HCT116 (cell line): ENCODE measurements around the gene GRAMD4. TPM values are rescaled to one million over a fixed set of nuclear protein-coding genes. Genes with fewer than 3 reads are reported as not detected.

Experiments used
- ATAC-seq: fragments of 200-7000 bp; cut with Tn5 transposase; 2 replicates; pipeline ENCODE4 v1.9.1; 2020; ENCODE audit warnings: mild to moderate bottlenecking, moderate library complexity
- BruUV-seq: library from RNA; stranded (reverse); fragments of 400-500 nt; replicated peaks from 2 replicates; lab custom pipeline; 2021; lab: Mats Ljungman, UMichigan
- CTCF ChIA-PET: fragments of 300-600 bp; sonication (Branson Sonifier 250); formaldehyde crosslinking; loops from one replicate; lab custom pipeline; 2021; ENCODE audit warnings: antibody characterized with exemption; lab: Charles Lee
- POLR2A ChIA-PET: fragments of 300-600, 350-600 bp; sonication (Branson Sonifier 250); formaldehyde crosslinking; loops from one replicate; lab custom pipeline; 2021; ENCODE audit warnings: antibody characterized with exemption; lab: Charles Lee
- RAD21 ChIA-PET, 2 experiments: fragments of 300-600 bp; sonication (Branson Sonifier 250); formaldehyde crosslinking; loops; one replicate each; lab custom pipeline; 2023; ENCODE audit warnings: low total read pairs in 2 of 2; ENCODE audit not compliant: uncharacterized antibody in 2 of 2, unreplicated experiment in 2 of 2, low non-redundant PET in 1 of 2; lab: Charles Lee
- DNase-seq: peaks from one replicate; pipeline ENCODE4 v3.0.0-alpha.2; 2010; ENCODE audit warnings: low read depth, low spot score
- H2AFZ ChIP-seq: fragments of 200-600 bp; shearing (Covaris generic), sonication (generic); 2 replicates; pipeline ENCODE4 v1.6.1; 2017; ENCODE audit warnings: low read depth, mixed run types, mixed read lengths, antibody characterized with exemption, low read length; ENCODE audit not compliant: poor library complexity, severe bottlenecking
- H3K27ac ChIP-seq: 2 replicates; pipeline ENCODE4 v1.5.1; 2012; ENCODE audit warnings: low read depth, low read length
- H3K27me3 ChIP-seq: fragments of 200-600 bp; sonication (generic); 2 replicates; pipeline ENCODE4 v1.6.1; 2016; ENCODE audit warnings: mixed run types, low read length, mixed read lengths; ENCODE audit not compliant: insufficient read depth
- H3K36me3 ChIP-seq, 2 experiments: fragments of 200-500 bp in 1 of 2; fragments of 200-600 bp in 1 of 2; sonication (Bioruptor generic) in 1 of 2; sonication (generic) in 1 of 2; 2 replicates each; pipeline versions ENCODE4 v1.5.1 to v1.6.1; 2014 to 2016; ENCODE audit warnings: low read length in 2 of 2, inconsistent platforms in 1 of 2, mixed read lengths in 1 of 2, mixed run types in 1 of 2; ENCODE audit not compliant: insufficient read depth in 2 of 2, control insufficient read depth in 1 of 2
- H3K4me1 ChIP-seq, 2 experiments: fragments of 200-600 bp in 1 of 2; sonication (generic) in 1 of 2; 2 replicates each; pipeline versions ENCODE4 v1.5.1 to v1.6.1; 2012 to 2017; ENCODE audit warnings: low read length in 2 of 2, inconsistent platforms in 1 of 2, mild to moderate bottlenecking in 1 of 2, mixed read lengths in 1 of 2, mixed run types in 1 of 2, moderate library complexity in 1 of 2; ENCODE audit not compliant: insufficient read depth in 2 of 2, control insufficient read depth in 1 of 2
- H3K4me2 ChIP-seq: fragments of 200-600 bp; sonication (generic); 2 replicates; pipeline ENCODE4 v1.6.1; 2017; ENCODE audit warnings: mixed run types, low read length, mixed read lengths
- H3K4me3 ChIP-seq, 2 experiments: fragments of 200-600 bp in 1 of 2; sonication (generic) in 1 of 2; replicated peaks in 1 of 2; 2 replicates each; pipeline ENCODE4 v1.5.1; 2011 to 2016; ENCODE audit warnings: low read length in 2 of 2, control low read depth in 1 of 2, low read depth in 1 of 2, mild to moderate bottlenecking in 1 of 2, mixed read lengths in 1 of 2, mixed run types in 1 of 2
- H3K79me2 ChIP-seq: fragments of 200-600 bp; sonication (generic); 2 replicates; pipeline ENCODE4 v1.6.1; 2017; ENCODE audit warnings: mild to moderate bottlenecking, mixed run types, low read length, moderate library complexity, mixed read lengths; ENCODE audit not compliant: insufficient read depth
- H3K9ac ChIP-seq: fragments of 200-600 bp; sonication (generic); 2 replicates; pipeline ENCODE4 v1.6.1; 2016; ENCODE audit warnings: low read length, mixed read lengths
- H3K9me2 ChIP-seq: fragments of 200-600 bp; sonication (generic), shearing (Covaris generic); 2 replicates; pipeline ENCODE4 v1.6.1; 2017; ENCODE audit warnings: mixed run types, mild to moderate bottlenecking, moderate library complexity; ENCODE audit not compliant: insufficient read depth
- H3K9me3 ChIP-seq, 2 experiments: fragments of 200-500 bp in 1 of 2; fragments of 200-600 bp in 1 of 2; sonication (Bioruptor generic) in 1 of 2; sonication (generic) in 1 of 2; 2 replicates each; pipeline ENCODE4 v1.6.1; 2014 to 2017; ENCODE audit warnings: low read length in 2 of 2, mixed read lengths in 2 of 2, inconsistent platforms in 1 of 2, low read depth in 1 of 2, mild to moderate bottlenecking in 1 of 2, mixed run types in 1 of 2, moderate library complexity in 1 of 2; ENCODE audit not compliant: control insufficient read depth in 1 of 2, insufficient read depth in 1 of 2
- H4K20me1 ChIP-seq: fragments of 200-600 bp; sonication (generic), shearing (Covaris generic); 2 replicates; pipeline ENCODE4 v1.6.1; 2017; ENCODE audit warnings: mixed run types, mild to moderate bottlenecking, moderate library complexity; ENCODE audit not compliant: insufficient read depth
- CBX3 ChIP-seq: IDR thresholded peaks from 2 replicates; pipeline ENCODE4 v1.6.1; 2012; ENCODE audit warnings: low read depth
- CEBPB ChIP-seq: IDR thresholded peaks from 2 replicates; pipeline ENCODE4 v1.6.1; 2012; ENCODE audit warnings: low read depth
- EZH2 ChIP-seq: fragments of 200-600 bp; sonication (generic); IDR thresholded peaks from 2 replicates; pipeline ENCODE4 v1.6.1; 2017; ENCODE audit warnings: antibody characterized with exemption, mixed run types
- POLR2AphosphoS5 ChIP-seq: IDR thresholded peaks from 2 replicates; pipeline ENCODE4 v1.6.1; 2011; ENCODE audit warnings: mild to moderate bottlenecking, low read depth, low read length, moderate library complexity
- YY1 ChIP-seq: IDR thresholded peaks from 2 replicates; pipeline ENCODE4 v1.6.1; 2011; ENCODE audit warnings: low read length, low read depth, moderate library complexity, mild to moderate bottlenecking; ENCODE audit not compliant: insufficient replicate concordance; ENCODE audit errors: extremely low read depth
- ZFX ChIP-seq: fragments of 450-650 bp; IDR thresholded peaks from 2 replicates; pipeline ENCODE4 v1.6.1; 2017
- intact Hi-C: fragments of 100-400 bp; cut with micrococcal nuclease; formaldehyde crosslinking; loops from 2 replicates; pipeline ENCODE4 v1.10.0; 2022
- total RNA-seq: library from RNA; stranded (reverse); gene quantifications from one replicate; pipeline ENCODE4 v1.2.1, GENCODE V29; 2021; ENCODE audit not compliant: unreplicated experiment
- TF ChIP-seq, protein P1 (sequence below): IDR thresholded peaks from 2 replicates; pipeline ENCODE4 v1.6.1; 2012
- TF ChIP-seq, protein P2 (sequence below): IDR thresholded peaks from 2 replicates; pipeline ENCODE4 v1.6.1; 2012
- TF ChIP-seq, protein P3 (sequence below): IDR thresholded peaks from 2 replicates; pipeline ENCODE4 v1.6.1; 2012; ENCODE audit warnings: low read depth

Gene GRAMD4
- total RNA-seq, 1 experiment from 2014 or later, result 25.8 TPM

DNA sequence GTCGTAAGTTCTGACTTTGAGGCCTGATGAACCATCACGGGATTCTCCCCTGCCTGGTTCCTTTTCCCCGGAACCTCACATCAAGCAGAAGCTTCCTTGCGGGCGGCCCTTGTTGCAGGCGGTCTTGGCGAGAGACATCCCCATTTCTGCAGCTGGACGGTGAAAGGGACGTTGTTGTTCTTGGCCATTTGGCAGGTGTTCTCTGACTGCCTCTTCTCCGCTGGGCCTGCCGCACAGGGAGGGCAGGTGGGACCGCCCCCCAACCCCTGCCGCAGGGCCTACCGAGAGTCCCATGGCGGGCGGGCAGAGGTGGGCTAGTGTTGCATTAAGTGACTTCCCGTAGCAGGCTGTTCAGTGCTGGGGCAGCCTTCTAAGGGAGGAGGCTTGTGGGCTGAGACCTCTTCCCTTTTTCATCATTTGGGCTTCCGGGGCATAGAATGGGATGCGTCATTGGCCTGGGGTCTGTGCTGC lies 26.9 kb upstream of the GRAMD4 start:
- ATAC-seq (no peak), DNase-seq (no peak)
- no TSS peak for BruUV-seq
- H3K27ac ChIP-seq, result no peak overlapping the region
- H3K9ac ChIP-seq, result no peak overlapping the region
- ChIA-PET CTCF (no interaction called here), RAD21 (no interaction called here), POLR2A (no interaction called here)
- H3K9me3 ChIP-seq, result no peaks in the 10 kb centered on the region
- H3K4me3 ChIP-seq, result no peak overlapping the region
- no peaks in the 10 kb centered on the region for H3K79me2 ChIP-seq
- H3K4me2 ChIP-seq, result no peak overlapping the region
- no peaks in the 10 kb centered on the region for H3K36me3 ChIP-seq
- peaks cover 20 to 23% of the 10 kb centered on the region in 2 experiments for H3K4me1 ChIP-seq
- TF ChIP-seq POLR2AphosphoS5 (no peak), EZH2 (no peak), CEBPB (no peak), CBX3 (no peak), ZFX (no peak), YY1 (no peak)
- TF ChIP-seq, protein P1, sequence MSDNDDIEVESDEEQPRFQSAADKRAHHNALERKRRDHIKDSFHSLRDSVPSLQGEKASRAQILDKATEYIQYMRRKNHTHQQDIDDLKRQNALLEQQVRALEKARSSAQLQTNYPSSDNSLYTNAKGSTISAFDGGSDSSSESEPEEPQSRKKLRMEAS, result no peak
- TF ChIP-seq, protein P2, sequence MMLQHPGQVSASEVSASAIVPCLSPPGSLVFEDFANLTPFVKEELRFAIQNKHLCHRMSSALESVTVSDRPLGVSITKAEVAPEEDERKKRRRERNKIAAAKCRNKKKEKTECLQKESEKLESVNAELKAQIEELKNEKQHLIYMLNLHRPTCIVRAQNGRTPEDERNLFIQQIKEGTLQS, result no peak
- TF ChIP-seq, protein P3, sequence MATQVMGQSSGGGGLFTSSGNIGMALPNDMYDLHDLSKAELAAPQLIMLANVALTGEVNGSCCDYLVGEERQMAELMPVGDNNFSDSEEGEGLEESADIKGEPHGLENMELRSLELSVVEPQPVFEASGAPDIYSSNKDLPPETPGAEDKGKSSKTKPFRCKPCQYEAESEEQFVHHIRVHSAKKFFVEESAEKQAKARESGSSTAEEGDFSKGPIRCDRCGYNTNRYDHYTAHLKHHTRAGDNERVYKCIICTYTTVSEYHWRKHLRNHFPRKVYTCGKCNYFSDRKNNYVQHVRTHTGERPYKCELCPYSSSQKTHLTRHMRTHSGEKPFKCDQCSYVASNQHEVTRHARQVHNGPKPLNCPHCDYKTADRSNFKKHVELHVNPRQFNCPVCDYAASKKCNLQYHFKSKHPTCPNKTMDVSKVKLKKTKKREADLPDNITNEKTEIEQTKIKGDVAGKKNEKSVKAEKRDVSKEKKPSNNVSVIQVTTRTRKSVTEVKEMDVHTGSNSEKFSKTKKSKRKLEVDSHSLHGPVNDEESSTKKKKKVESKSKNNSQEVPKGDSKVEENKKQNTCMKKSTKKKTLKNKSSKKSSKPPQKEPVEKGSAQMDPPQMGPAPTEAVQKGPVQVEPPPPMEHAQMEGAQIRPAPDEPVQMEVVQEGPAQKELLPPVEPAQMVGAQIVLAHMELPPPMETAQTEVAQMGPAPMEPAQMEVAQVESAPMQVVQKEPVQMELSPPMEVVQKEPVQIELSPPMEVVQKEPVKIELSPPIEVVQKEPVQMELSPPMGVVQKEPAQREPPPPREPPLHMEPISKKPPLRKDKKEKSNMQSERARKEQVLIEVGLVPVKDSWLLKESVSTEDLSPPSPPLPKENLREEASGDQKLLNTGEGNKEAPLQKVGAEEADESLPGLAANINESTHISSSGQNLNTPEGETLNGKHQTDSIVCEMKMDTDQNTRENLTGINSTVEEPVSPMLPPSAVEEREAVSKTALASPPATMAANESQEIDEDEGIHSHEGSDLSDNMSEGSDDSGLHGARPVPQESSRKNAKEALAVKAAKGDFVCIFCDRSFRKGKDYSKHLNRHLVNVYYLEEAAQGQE, result no peak
- H3K27me3 ChIP-seq, result no peaks in the 10 kb centered on the region
- H2AFZ ChIP-seq, result no peak overlapping the region
- intact Hi-C loops, result no loop called here
- H3K9me2 ChIP-seq, result no peaks in the 10 kb centered on the region
- no peaks in the 10 kb centered on the region for H4K20me1 ChIP-seq
